HEK293 (cell line): ENCODE data around the gene GANAB.

ENCODE experiments used
- ATF2 ChIP-seq: fragments of 450-650 bp; formaldehyde crosslinking; IDR thresholded peaks from 2 replicates; pipeline ENCODE4 v1.5.1; 2016; ENCODE audit warnings: missing biosample characterization, missing genetic modification characterization, low read depth
- BCL6B ChIP-seq: fragments of 450-650 bp; formaldehyde crosslinking; IDR thresholded peaks from 2 replicates; pipeline ENCODE4 v1.5.1; 2017; ENCODE audit warnings: missing biosample characterization, missing genetic modification characterization
- GFI1B ChIP-seq: fragments of 450-650 bp; formaldehyde crosslinking; IDR thresholded peaks from 2 replicates; pipeline ENCODE4 v1.5.1; 2016; ENCODE audit warnings: missing biosample characterization, missing genetic modification characterization
- IKZF3 ChIP-seq: fragments of 450-650 bp; IDR thresholded peaks from 2 replicates; pipeline ENCODE4 v1.5.0; 2018; ENCODE audit warnings: missing biosample characterization, mild to moderate bottlenecking, missing genetic modification characterization, moderate library complexity
- MYNN ChIP-seq: fragments of 450-650 bp; formaldehyde crosslinking; IDR thresholded peaks from 2 replicates; pipeline ENCODE4 v1.5.1; 2016; ENCODE audit warnings: missing biosample characterization, missing genetic modification characterization, borderline replicate concordance
- RBAK ChIP-seq: fragments of 450-650 bp; formaldehyde crosslinking; IDR thresholded peaks from 2 replicates; pipeline ENCODE4 v1.5.1; 2016; ENCODE audit warnings: missing biosample characterization, missing genetic modification characterization
- SP2 ChIP-seq: fragments of 450-650 bp; formaldehyde crosslinking; IDR thresholded peaks from 2 replicates; pipeline ENCODE4 v1.5.1; 2016; ENCODE audit warnings: missing biosample characterization, missing genetic modification characterization
- YY1 ChIP-seq: fragments of 450-650 bp; formaldehyde crosslinking; IDR thresholded peaks from 2 replicates; pipeline ENCODE4 v1.5.1; 2018; ENCODE audit warnings: missing biosample characterization, missing genetic modification characterization
- ZBTB11 ChIP-seq: fragments of 450-650 bp; formaldehyde crosslinking; conservative IDR thresholded peaks from 2 replicates; pipeline ENCODE4 v1.5.1; 2016; ENCODE audit warnings: low read depth, missing biosample characterization, missing genetic modification characterization
- ZBTB44 ChIP-seq: fragments of 450-650 bp; IDR thresholded peaks from 2 replicates; pipeline ENCODE4 v1.5.1; 2018; ENCODE audit warnings: missing biosample characterization, mild to moderate bottlenecking, missing genetic modification characterization
- ZFP37 ChIP-seq: fragments of 450-650 bp; formaldehyde crosslinking; IDR thresholded peaks from 2 replicates; pipeline ENCODE4 v1.5.1; 2016; ENCODE audit warnings: missing biosample characterization, missing genetic modification characterization
- ZNF138 ChIP-seq: fragments of 450-650 bp; formaldehyde crosslinking; IDR thresholded peaks from 2 replicates; pipeline ENCODE4 v1.5.1; 2016; ENCODE audit warnings: missing biosample characterization, missing genetic modification characterization, borderline replicate concordance
- ZNF155 ChIP-seq: fragments of 450-650 bp; formaldehyde crosslinking; IDR thresholded peaks from 2 replicates; pipeline ENCODE4 v1.5.1; 2016; ENCODE audit warnings: missing biosample characterization, missing genetic modification characterization
- ZNF211 ChIP-seq: fragments of 450-650 bp; formaldehyde crosslinking; IDR thresholded peaks from 2 replicates; pipeline ENCODE4 v1.5.1; 2016; ENCODE audit warnings: low read depth, missing biosample characterization, missing genetic modification characterization
- ZNF501 ChIP-seq: fragments of 450-650 bp; formaldehyde crosslinking; IDR thresholded peaks from 2 replicates; pipeline ENCODE4 v1.5.1; 2016; ENCODE audit warnings: missing biosample characterization, missing genetic modification characterization
- ZNF518A ChIP-seq: fragments of 450-650 bp; formaldehyde crosslinking; conservative IDR thresholded peaks from 2 replicates; pipeline ENCODE4 v1.5.1; 2016; ENCODE audit warnings: low read depth, missing biosample characterization, missing genetic modification characterization
- ZNF544 ChIP-seq: fragments of 450-650 bp; formaldehyde crosslinking; IDR thresholded peaks from 2 replicates; pipeline ENCODE4 v1.5.0; 2017; ENCODE audit warnings: missing biosample characterization, missing genetic modification characterization
- ZNF561 ChIP-seq: fragments of 450-650 bp; IDR thresholded peaks from 2 replicates; pipeline ENCODE4 v1.5.1; 2018; ENCODE audit warnings: missing biosample characterization, missing genetic modification characterization, borderline replicate concordance
- ZNF580 ChIP-seq: fragments of 450-650 bp; formaldehyde crosslinking; IDR thresholded peaks from 2 replicates; pipeline ENCODE4 v1.5.1; 2016; ENCODE audit warnings: missing biosample characterization, missing genetic modification characterization
- ZNF623 ChIP-seq: fragments of 450-650 bp; formaldehyde crosslinking; IDR thresholded peaks from 2 replicates; pipeline ENCODE4 v1.5.1; 2016; ENCODE audit warnings: missing biosample characterization, missing genetic modification characterization
- ZNF645 ChIP-seq: fragments of 450-650 bp; formaldehyde crosslinking; IDR thresholded peaks from 2 replicates; pipeline ENCODE4; 2016; ENCODE audit warnings: missing biosample characterization, missing genetic modification characterization
- ZNF660 ChIP-seq: fragments of 450-650 bp; IDR thresholded peaks from 2 replicates; pipeline ENCODE4 v1.5.1; 2018; ENCODE audit warnings: missing biosample characterization, mild to moderate bottlenecking, missing genetic modification characterization
- ZNF747 ChIP-seq: fragments of 450-650 bp; formaldehyde crosslinking; IDR thresholded peaks from 2 replicates; pipeline ENCODE4 v1.5.1; 2016; ENCODE audit warnings: missing biosample characterization, missing genetic modification characterization

GANAB gene

GRCh38 chr11:62671608-62672389 is 25.4 kb upstream of the GANAB start, which contains the start of the genes LBHD1 and UQCC3 (continued):
- TF ChIP-seq ATF2 (tag by site-specific recombination), result no peak
- TF ChIP-seq ZNF660 (tag by site-specific recombination), result peak; percentile 84
- TF ChIP-seq ZBTB11 (tag by site-specific recombination), result peak; percentile 71
- TF ChIP-seq SP2 (tag by site-specific recombination), result peak; percentile 61
- no peak for TF ChIP-seq RBAK (tag by site-specific recombination)
- TF ChIP-seq GFI1B (tag by site-specific recombination), result no peak
- peak; percentile 26; the same call in 1 of the 2 replicates for TF ChIP-seq ZFP37
- TF ChIP-seq YY1, result peak; percentile 66
- TF ChIP-seq ZNF501, result 0 out of 2 replicates have a peak, but pooled peaks have one; percentile 18
- peak; percentile 46; the same call in 1 of the 2 replicates for TF ChIP-seq ZNF561
- no peak for TF ChIP-seq ZNF645
- TF ChIP-seq ZNF155 (tag by site-specific recombination), result no peak
- no peak for TF ChIP-seq ZNF544 (tag by site-specific recombination)
- no peak for TF ChIP-seq MYNN (tag by site-specific recombination)
- no peak for TF ChIP-seq ZNF211 (tag by site-specific recombination)
- peak; percentile 72 for TF ChIP-seq IKZF3 (tag by site-specific recombination)
- TF ChIP-seq BCL6B (tag by site-specific recombination), result peak; percentile 53; the same call in 1 of the 2 replicates
- TF ChIP-seq ZNF623, result no peak
- TF ChIP-seq ZNF747 (tag by site-specific recombination), result no peak
- no peak for TF ChIP-seq ZBTB44 (tag by site-specific recombination)
- 0 out of 2 replicates have a peak, but pooled peaks have one; percentile 33 for TF ChIP-seq ZNF518A (tag by site-specific recombination)
- TF ChIP-seq ZNF138, result no peak
- TF ChIP-seq ZNF580 (tag by site-specific recombination), result peak; percentile 95
